ENCODE measurements around the gene LDLRAD2.

DNA sequence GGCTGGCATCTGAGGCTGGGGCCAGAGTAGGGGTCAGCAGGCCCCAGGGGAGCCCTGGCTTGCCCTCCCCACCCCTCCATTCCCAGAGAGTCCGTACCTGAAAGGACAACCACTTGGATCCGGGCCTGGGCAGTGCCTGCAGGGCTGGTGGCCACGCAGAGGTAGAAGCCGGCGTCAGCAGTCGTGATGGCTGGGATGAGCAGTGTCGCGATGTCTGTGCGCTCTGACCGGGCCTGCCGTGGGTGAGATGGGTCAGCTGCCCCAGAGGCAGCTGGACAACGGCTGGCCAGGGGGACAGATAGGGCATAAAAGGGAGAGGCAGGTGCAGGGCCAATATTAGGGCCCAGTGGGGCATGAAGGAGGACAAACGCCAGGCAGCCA, 42.7 kb downstream of the LDLRAD2 start:
- TF ChIP-seq, protein P1, sequence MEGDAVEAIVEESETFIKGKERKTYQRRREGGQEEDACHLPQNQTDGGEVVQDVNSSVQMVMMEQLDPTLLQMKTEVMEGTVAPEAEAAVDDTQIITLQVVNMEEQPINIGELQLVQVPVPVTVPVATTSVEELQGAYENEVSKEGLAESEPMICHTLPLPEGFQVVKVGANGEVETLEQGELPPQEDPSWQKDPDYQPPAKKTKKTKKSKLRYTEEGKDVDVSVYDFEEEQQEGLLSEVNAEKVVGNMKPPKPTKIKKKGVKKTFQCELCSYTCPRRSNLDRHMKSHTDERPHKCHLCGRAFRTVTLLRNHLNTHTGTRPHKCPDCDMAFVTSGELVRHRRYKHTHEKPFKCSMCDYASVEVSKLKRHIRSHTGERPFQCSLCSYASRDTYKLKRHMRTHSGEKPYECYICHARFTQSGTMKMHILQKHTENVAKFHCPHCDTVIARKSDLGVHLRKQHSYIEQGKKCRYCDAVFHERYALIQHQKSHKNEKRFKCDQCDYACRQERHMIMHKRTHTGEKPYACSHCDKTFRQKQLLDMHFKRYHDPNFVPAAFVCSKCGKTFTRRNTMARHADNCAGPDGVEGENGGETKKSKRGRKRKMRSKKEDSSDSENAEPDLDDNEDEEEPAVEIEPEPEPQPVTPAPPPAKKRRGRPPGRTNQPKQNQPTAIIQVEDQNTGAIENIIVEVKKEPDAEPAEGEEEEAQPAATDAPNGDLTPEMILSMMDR (IDR thresholded peaks at IDR 0.05), result no peak
- TF ChIP-seq POLR2A (IDR thresholded peaks at IDR 0.05), result no peak
